Gastrocnemius medialis (tissue), 4 donors: ENCODE results near the gene DPP3.

ENCODE experiments used
- POLR2A ChIP-seq, 2 donors: fragments of 450-650 bp; IDR thresholded peaks; one replicate each; pipeline ENCODE4 v1.6.1; 2017; ENCODE audit warnings: antibody characterized with exemption in 2 of 2, mild to moderate bottlenecking in 2 of 2, moderate library complexity in 2 of 2
- TF ChIP-seq, protein P1 (sequence below), 5 experiments: fragments of 450-650 bp in 3 of 5; fragments of 200-600 bp in 2 of 5; sonication (generic) in 2 of 5; IDR thresholded peaks in 4 of 5; conservative IDR thresholded peaks in 1 of 5; 1 replicate in 4 of 5; 2 replicates in 1 of 5; pipeline ENCODE4 v1.5.1; 2016 to 2019; ENCODE audit warnings: antibody characterized with exemption in 5 of 5, mild to moderate bottlenecking in 3 of 5, moderate library complexity in 3 of 5

DNA sequence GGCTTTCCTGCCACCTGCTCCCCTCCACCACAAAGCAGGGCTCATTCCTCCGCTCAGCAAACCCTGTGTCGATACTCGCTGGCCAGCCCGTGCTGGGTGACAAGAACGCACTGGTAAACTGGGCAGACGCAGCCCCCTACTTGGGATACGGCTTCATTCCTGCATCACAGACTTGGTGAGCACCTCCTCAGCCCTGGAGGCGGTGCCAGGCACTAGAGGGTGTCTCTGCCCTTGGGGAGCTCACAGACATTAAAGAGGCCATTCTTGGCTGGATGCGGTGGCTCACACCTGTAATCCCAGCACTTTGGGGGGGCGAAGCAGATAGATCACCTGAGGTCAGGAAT, 59.6 kb downstream of the DPP3 start:
- TF ChIP-seq, protein P1, sequence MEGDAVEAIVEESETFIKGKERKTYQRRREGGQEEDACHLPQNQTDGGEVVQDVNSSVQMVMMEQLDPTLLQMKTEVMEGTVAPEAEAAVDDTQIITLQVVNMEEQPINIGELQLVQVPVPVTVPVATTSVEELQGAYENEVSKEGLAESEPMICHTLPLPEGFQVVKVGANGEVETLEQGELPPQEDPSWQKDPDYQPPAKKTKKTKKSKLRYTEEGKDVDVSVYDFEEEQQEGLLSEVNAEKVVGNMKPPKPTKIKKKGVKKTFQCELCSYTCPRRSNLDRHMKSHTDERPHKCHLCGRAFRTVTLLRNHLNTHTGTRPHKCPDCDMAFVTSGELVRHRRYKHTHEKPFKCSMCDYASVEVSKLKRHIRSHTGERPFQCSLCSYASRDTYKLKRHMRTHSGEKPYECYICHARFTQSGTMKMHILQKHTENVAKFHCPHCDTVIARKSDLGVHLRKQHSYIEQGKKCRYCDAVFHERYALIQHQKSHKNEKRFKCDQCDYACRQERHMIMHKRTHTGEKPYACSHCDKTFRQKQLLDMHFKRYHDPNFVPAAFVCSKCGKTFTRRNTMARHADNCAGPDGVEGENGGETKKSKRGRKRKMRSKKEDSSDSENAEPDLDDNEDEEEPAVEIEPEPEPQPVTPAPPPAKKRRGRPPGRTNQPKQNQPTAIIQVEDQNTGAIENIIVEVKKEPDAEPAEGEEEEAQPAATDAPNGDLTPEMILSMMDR (IDR thresholded peaks at IDR 0.05 in 4 of 5, conservative IDR thresholded peaks at IDR 0.05 in 1 of 5), result no peak
- no peak for TF ChIP-seq POLR2A (IDR thresholded peaks at IDR 0.05)
